Esophagus squamous epithelium (tissue), 5 donors: ENCODE measurements around the gene ZNF132. TPM values are rescaled to one million over a fixed set of nuclear protein-coding genes. Genes with fewer than 3 reads are reported as not detected.

ENCODE experiments used
- DNase-seq: peaks from one replicate; lab custom pipeline; 2025; lab: John Stamatoyannopoulos, UW
- H3K27ac ChIP-seq, 4 donors: fragments of 200-600 bp; sonication (generic); one replicate each; pipeline ENCODE4 v1.5.1; 2016 to 2019; ENCODE audit warnings: mild to moderate bottlenecking in 1 of 4
- H3K27me3 ChIP-seq, 4 donors: fragments of 200-600 bp; sonication (generic); 1 replicate in 3 of 4; 2 replicates in 1 of 4; pipeline versions ENCODE4 v1.5.1 to v1.6.0; 2017 to 2021; ENCODE audit warnings: antibody characterized with exemption in 1 of 4
- H3K36me3 ChIP-seq, 3 donors: fragments of 200-600 bp; sonication (generic); one replicate each; pipeline ENCODE4 v1.5.1; 2016 to 2019
- H3K4me1 ChIP-seq, 3 donors: fragments of 200-600 bp; sonication (generic); one replicate each; pipeline ENCODE4 v1.5.1; 2017 to 2019
- H3K4me3 ChIP-seq, 4 donors: fragments of 200-600 bp; sonication (generic); 1 replicate in 3 of 4; 2 replicates in 1 of 4; pipeline ENCODE4 v1.5.1; 2016 to 2019; ENCODE audit warnings: mild to moderate bottlenecking in 2 of 4, moderate library complexity in 1 of 4
- H3K9me3 ChIP-seq, 3 donors: fragments of 200-600 bp; sonication (generic); one replicate each; pipeline ENCODE4 v1.5.1; 2016 to 2019
- POLR2A ChIP-seq, 4 donors: fragments of 450-650 bp; IDR thresholded peaks; one replicate each; pipeline ENCODE4 v1.6.1; 2017; ENCODE audit warnings: antibody characterized with exemption in 4 of 4, mild to moderate bottlenecking in 4 of 4, moderate library complexity in 3 of 4
- WGBS, 2 donors: methylation state at CpG; one replicate each; pipeline ENCODE4 v1.1.5; 2018; 5-methylcytosine and 5-hydroxymethylcytosine counted together
- intact Hi-C: fragments of 100-400 bp; cut with DNase I; formaldehyde crosslinking; loops from one replicate; pipeline ENCODE4 v1.15.0; 2022
- total RNA-seq, 4 donors: library from RNA; depleted of rRNA; stranded (reverse); fragments of >200 nt; gene quantifications; one replicate each; pipeline ENCODE4 v1.1.0, GENCODE V29; 2016
- TF ChIP-seq, protein P1 (sequence below), 6 experiments: fragments of 450-650 bp in 4 of 6; fragments of 200-600 bp in 2 of 6; sonication (generic) in 2 of 6; IDR thresholded peaks; one replicate each; pipeline ENCODE4 v1.5.1; 2016 to 2019; ENCODE audit warnings: antibody characterized with exemption in 6 of 6, mild to moderate bottlenecking in 4 of 6, moderate library complexity in 4 of 6
- donor health status: DM: yes; HTN: yes; CAD: no.

The ZNF132 gene
- total RNA-seq, 4 donors from 2014 or later = 2.0 to 5.3 (median 2.4) TPM

DNA sequence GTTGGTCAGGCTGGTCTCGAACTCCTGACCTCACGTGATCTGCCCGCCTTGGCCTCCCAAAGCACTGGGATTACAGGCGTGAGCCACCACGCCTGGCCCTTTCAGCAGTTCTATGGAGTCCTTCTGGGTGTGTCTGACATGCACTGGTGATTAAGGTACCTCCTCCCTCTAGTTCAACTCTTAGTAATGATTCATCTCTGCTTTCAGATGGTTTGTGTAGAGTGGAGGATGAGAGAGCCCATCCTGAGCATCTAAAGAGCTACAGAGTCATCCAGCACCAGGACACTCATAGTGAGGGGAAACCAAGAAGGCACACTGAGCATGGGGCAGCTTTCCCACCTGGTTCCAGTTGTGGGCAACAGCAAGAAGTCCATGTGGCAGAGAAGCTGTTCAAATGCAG lies 23.3 kb downstream of the ZNF132 start:
- TF ChIP-seq POLR2A (IDR thresholded peaks at IDR 0.05) = no peak
- intact Hi-C loops = no loop called here
- Histone ChIP-seq H3K9me3 (peaks cover 0 to 18% (median 12%) of the 10 kb centered on the region in 3 donors), H3K4me3 (no peak overlapping the region), H3K27me3 (no peaks in the 10 kb centered on the region), H3K4me1 (no peaks in the 10 kb centered on the region), H3K36me3 (peaks cover 28 to 88% (median 35%) of the 10 kb centered on the region in 3 donors), H3K27ac (no peak overlapping the region)
- 93 to 94% methylated on average over 5 of the region's 5 CpGs for WGBS, 2 donors
- DNase-seq = no peak

DNA sequence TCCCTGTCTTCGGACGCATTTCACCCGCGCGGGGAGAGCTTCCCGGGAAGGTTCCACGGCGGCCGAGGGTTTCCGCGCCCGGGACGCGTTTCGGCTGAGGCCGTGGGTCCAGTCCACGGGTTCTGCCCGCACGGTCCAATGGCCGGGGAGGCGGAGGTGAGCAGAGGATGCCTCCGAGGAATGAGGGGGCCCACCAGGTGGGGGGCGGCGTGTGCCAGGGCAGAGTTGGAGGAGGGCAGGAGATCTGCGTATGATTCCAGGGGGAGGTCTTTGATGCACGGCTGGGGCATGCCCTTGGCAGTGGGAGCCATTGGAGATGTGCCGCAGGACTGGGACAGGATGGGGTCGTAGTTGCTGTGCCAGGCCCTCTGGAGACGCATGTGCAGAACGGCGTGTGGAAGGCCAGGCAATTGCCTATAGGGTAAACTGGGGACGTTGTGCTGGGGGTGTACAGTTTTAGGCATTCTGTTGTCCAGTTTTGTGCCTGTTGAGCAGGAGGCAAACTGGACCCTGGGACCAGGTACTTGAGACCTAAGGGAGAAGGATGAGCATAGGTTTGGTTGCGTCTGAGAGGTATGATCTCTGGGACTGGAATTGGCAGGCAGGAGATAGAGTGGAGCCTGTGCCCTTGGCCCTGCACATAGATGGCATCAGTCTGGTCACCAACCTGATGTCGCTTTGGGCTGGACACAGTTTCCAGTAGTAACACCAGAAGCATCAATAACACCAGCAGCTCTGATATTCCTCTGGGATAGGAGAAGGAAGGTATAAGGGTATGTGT lies 30.8 kb downstream of the ZNF132 start:
- Histone ChIP-seq H3K9me3 (no peaks in the 10 kb centered on the region), H3K4me3 (peak overlapping the region; percentile 86 to 100 (median 97)), H3K4me1 (peaks cover 14 to 30% (median 21%) of the 10 kb centered on the region in 3 donors), H3K27ac (peak overlapping the region; percentile 91 to 96 (median 93)), H3K27me3 (no peaks in the 10 kb centered on the region), H3K36me3 (peaks cover 0 to 22% (median 0%) of the 10 kb centered on the region in 3 donors)
- TF ChIP-seq, protein P1, sequence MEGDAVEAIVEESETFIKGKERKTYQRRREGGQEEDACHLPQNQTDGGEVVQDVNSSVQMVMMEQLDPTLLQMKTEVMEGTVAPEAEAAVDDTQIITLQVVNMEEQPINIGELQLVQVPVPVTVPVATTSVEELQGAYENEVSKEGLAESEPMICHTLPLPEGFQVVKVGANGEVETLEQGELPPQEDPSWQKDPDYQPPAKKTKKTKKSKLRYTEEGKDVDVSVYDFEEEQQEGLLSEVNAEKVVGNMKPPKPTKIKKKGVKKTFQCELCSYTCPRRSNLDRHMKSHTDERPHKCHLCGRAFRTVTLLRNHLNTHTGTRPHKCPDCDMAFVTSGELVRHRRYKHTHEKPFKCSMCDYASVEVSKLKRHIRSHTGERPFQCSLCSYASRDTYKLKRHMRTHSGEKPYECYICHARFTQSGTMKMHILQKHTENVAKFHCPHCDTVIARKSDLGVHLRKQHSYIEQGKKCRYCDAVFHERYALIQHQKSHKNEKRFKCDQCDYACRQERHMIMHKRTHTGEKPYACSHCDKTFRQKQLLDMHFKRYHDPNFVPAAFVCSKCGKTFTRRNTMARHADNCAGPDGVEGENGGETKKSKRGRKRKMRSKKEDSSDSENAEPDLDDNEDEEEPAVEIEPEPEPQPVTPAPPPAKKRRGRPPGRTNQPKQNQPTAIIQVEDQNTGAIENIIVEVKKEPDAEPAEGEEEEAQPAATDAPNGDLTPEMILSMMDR (IDR thresholded peaks at IDR 0.05) = no peak
- no peak for TF ChIP-seq POLR2A (IDR thresholded peaks at IDR 0.05)
- no peak for DNase-seq
- intact Hi-C loops = no loop called here
- 12 to 13% methylated on average over 6 to 8 of the region's 34 CpGs for WGBS, 2 donors

DNA sequence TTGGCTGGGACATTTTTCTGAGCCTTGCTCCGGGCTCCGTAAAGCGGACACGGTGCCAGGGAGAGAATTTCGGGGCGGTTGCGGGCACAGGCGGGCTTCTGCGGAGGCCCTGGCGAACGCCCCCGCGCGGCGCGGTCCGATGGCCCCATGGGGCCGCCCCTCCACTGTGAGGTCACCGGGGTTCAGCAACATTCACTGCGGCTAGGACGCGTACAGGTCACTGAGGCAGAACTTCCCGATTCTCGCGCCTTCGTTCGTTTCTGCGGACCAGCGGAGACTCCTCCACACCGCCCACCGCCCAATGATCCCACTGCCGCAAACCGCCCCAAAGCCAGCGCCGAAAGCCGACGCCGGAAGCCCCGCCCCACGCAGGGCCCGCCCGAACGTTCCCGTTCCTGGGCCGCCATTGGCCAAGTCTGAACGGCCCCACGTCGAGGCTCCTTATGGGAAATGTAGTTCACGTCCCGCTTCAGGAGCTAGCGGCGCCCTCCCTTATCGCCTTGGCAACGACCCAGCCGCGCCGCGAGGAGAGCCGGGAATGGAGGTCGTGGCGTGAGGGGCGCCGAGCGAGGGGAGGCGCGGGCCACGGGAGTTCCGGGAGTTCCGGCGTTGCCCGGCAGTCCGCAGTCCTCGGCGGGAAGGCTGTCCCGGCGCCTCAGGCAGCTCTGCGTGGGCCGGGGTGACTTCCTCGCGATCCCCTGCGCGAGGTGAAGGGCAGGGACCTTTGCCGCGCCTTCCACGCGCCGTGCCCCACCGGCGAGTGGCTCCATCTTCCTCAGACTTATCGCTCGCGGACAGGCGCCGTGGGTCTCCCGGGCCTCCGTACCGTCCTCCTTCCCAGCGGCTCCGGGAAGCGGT lies 31.6 kb downstream of the ZNF132 start, which contains the start of gene ZNF584:
Gene ZNF584, plus strand, starts transcription at position 498 of the 858 bp plus-strand sequence. CDS start 499 bp downstream, outside the sequence.
- DNase-seq = peak; percentile 67
- H3K27me3 ChIP-seq = no peaks in the 10 kb centered on the region
- H3K4me1 ChIP-seq = peaks cover 14 to 30% (median 21%) of the 10 kb centered on the region in 3 donors
- intact Hi-C loops = no loop called here
- H3K27ac ChIP-seq = peak within 1 kb of the TSS; percentile 91 to 96 (median 93)
- no peaks in the 10 kb centered on the region for H3K9me3 ChIP-seq
- peaks cover 0 to 15% (median 0%) of the 10 kb centered on the region in 3 donors for H3K36me3 ChIP-seq
- peak within 1 kb of the TSS; percentile 86 to 100 (median 97) for H3K4me3 ChIP-seq
- 0% methylated on average over 12 of the region's 100 CpGs; no CpG with 5 or more reads in 1 of the 2 donors for WGBS, 2 donors
- peak in 3 of 4 donors; percentile 63 to 89 (median 88) for TF ChIP-seq POLR2A (IDR thresholded peaks at IDR 0.05)
- TF ChIP-seq, protein P1 (IDR thresholded peaks at IDR 0.05) = peak in 1 of 6 experiments; percentile 6

DNA sequence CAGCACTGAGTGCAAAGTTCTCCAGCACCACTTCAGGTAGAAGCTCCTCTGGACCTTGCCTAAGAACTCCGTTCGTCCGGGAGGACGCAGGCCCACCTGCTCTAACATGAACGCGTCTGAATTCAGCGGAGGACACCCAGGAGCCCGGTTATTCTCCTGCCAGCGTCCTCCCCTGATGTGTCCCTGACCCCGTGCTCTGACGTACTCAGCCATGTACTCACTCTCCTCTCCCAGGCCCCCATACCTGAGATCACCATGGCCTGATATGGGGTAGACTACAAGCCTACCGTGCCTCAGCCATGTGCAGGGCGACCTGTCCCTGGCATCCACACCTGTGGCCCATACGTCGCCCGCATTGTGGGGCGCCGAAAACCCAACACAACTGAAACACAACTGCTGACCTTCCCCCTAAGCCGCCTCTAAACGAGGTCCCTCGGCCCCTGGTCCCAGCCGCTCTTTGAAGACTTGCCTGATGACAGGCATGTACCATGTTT lies 32.2 kb downstream of the ZNF132 start:
- 20 to 38% methylated on average over 5 to 17 of the region's 22 CpGs for WGBS, 2 donors
- intact Hi-C loops = no loop called here
- H3K27ac ChIP-seq = peak overlapping the region; percentile 91 to 96 (median 93)
- peaks cover 0 to 11% (median 0%) of the 10 kb centered on the region in 3 donors for H3K36me3 ChIP-seq
- peaks cover 14 to 30% (median 21%) of the 10 kb centered on the region in 3 donors for H3K4me1 ChIP-seq
- no peak for TF ChIP-seq POLR2A (IDR thresholded peaks at IDR 0.05)
- TF ChIP-seq, protein P1 (IDR thresholded peaks at IDR 0.05) = no peak
- no peaks in the 10 kb centered on the region for H3K9me3 ChIP-seq
- H3K27me3 ChIP-seq = no peaks in the 10 kb centered on the region
- no peak for DNase-seq
- H3K4me3 ChIP-seq = peak overlapping the region; percentile 86 to 100 (median 97)
